Neutrophil (primary cell): ENCODE data around the gene TOE1.
"Not testable (repeated sequence)": the region's sequence is repeated elsewhere in the genome, so short reads cannot be mapped to it uniquely, and the experiment has no call there.

ENCODE experiments used
- H3K27ac ChIP-seq: fragments of 200-600 bp; sonication (generic); 2 replicates; pipeline ENCODE4 v1.5.1; 2016; ENCODE audit warnings: mild to moderate bottlenecking, moderate library complexity
- H3K27me3 ChIP-seq: fragments of 200-600 bp; sonication (generic); 2 replicates; pipeline ENCODE4 v1.6.0; 2016; ENCODE audit warnings: mild to moderate bottlenecking
- H3K36me3 ChIP-seq: fragments of 200-600 bp; sonication (generic); 2 replicates; pipeline ENCODE4 v1.5.1; 2017
- H3K4me1 ChIP-seq, 2 experiments: fragments of 200-600 bp in 1 of 2; sonication (generic) in 1 of 2; 1 replicate in 1 of 2; 2 replicates in 1 of 2; pipeline versions ENCODE4 v1.5.1 to v1.6.1; 2013 to 2016; ENCODE audit warnings: low read depth in 1 of 2, low read length in 1 of 2, mild to moderate bottlenecking in 1 of 2, moderate library complexity in 1 of 2; ENCODE audit not compliant: control insufficient read depth in 1 of 2, insufficient read depth in 1 of 2
- H3K4me3 ChIP-seq, 2 experiments: fragments of 200-600 bp in 1 of 2; sonication (generic) in 1 of 2; 1 replicate in 1 of 2; 2 replicates in 1 of 2; pipeline ENCODE4 v1.5.1; 2013 to 2016; ENCODE audit warnings: low read depth in 1 of 2, low read length in 1 of 2, mild to moderate bottlenecking in 1 of 2, moderate library complexity in 1 of 2
- H3K9me3 ChIP-seq: fragments of 200-600 bp; sonication (generic); 2 replicates; pipeline ENCODE4 v1.5.1; 2016
- CTCF ChIP-seq: fragments of 200-600 bp; sonication (generic); IDR thresholded peaks from 2 replicates; pipeline ENCODE4 v1.5.1; 2016; ENCODE audit warnings: antibody characterized with exemption

Gene TOE1

DNA sequence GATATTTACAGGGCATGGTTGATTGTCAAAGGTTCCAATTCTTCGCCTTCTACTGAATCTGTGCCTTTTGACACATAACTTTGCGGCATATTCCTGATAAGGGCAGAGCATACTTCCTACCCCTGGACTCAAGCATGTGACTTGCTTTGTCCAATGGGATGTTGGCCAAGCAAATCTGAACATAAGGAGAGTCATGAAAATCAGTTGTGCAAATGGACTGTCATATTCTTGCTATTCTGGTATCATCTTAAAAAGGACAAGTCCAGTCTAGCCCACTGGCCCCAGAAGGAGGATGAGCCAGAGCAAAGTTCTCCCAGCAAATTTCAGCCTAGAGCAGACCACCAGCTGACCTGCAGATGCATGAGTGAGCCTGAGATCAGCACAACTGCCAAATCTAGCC lies 41.3 kb downstream of the TOE1 start:
- no peaks in the 10 kb centered on the region for H3K9me3 ChIP-seq
- H3K27ac ChIP-seq = no peak overlapping the region
- no peaks in the 10 kb centered on the region for H3K27me3 ChIP-seq
- H3K4me1 ChIP-seq = peaks cover 14 to 22% of the 10 kb centered on the region in 2 experiments
- no peak overlapping the region for H3K4me3 ChIP-seq
- no peak for TF ChIP-seq CTCF
- no peaks in the 10 kb centered on the region for H3K36me3 ChIP-seq

GRCh38 chr1:45383191-45383590 lies 43.2 kb downstream of the TOE1 start:
- no peaks in the 10 kb centered on the region for H3K36me3 ChIP-seq
- no peak overlapping the region for H3K4me3 ChIP-seq
- H3K4me1 ChIP-seq = peaks cover 14 to 22% of the 10 kb centered on the region in 2 experiments
- TF ChIP-seq CTCF = no peak
- H3K9me3 ChIP-seq = no peaks in the 10 kb centered on the region
- H3K27me3 ChIP-seq = no peaks in the 10 kb centered on the region
- no peak overlapping the region for H3K27ac ChIP-seq

DNA sequence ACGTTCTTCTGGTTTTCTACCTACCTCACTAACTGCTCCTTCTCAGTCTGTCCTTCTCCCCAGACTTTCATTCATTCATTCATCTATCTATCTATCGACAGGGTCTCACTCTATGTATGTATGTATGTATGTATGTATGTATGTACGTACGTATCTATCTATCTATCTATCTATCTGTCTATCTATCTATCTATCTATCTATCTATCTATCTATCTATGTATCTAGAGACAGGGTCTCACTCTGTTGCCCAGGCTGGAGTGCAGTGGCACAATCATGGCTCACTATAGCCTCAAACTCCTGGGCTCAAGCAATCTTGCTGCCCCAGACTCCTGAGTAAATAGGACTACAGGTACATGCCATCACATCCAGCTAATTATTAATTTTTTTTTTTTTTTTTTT lies 44.2 kb downstream of the TOE1 start:
- H3K4me1 ChIP-seq = peaks cover 14 to 22% of the 10 kb centered on the region in 2 experiments
- H3K27ac ChIP-seq, H3K9me3 ChIP-seq: not testable (repeated sequence)

GRCh38 chr1:45385302-45385701 lies 45.3 kb downstream of the TOE1 start:
- H3K36me3 ChIP-seq = no peaks in the 10 kb centered on the region
- H3K4me3 ChIP-seq = no peak overlapping the region
- no peaks in the 10 kb centered on the region for H3K9me3 ChIP-seq
- TF ChIP-seq CTCF = no peak
- H3K4me1 ChIP-seq = peaks cover 14 to 22% of the 10 kb centered on the region in 2 experiments
- peak overlapping the region; percentile 62 for H3K27ac ChIP-seq
- H3K27me3 ChIP-seq = no peaks in the 10 kb centered on the region

More for the DNA sequence above, 44.2 kb downstream of the TOE1 start:
- not testable (repeated sequence) for H3K36me3 ChIP-seq, H3K4me3 ChIP-seq, H3K27me3 ChIP-seq

GRCh38 chr1:45386219-45386618 lies 46.2 kb downstream of the TOE1 start:
- no peak overlapping the region for H3K27ac ChIP-seq
- no peaks in the 10 kb centered on the region for H3K27me3 ChIP-seq
- H3K9me3 ChIP-seq = no peaks in the 10 kb centered on the region
- no peak overlapping the region for H3K4me3 ChIP-seq
- H3K4me1 ChIP-seq = peaks cover 14 to 22% of the 10 kb centered on the region in 2 experiments
- H3K36me3 ChIP-seq = no peaks in the 10 kb centered on the region
- no peak for TF ChIP-seq CTCF
